Endodermal cell (in vitro differentiated cells): ENCODE measurements around the gene VSNL1. TPM values are rescaled to one million over a fixed set of nuclear protein-coding genes. Genes with fewer than 3 reads are reported as not detected.
A peak's percentile ranks its signal among the peaks of the same experiment; 100 is the strongest.

Experiments used
- DNase-seq: peaks from one replicate; pipeline ENCODE4 v3.0.0-alpha.2; 2017
- H3K27ac ChIP-seq: 2 replicates; pipeline ENCODE4 v1.5.1; 2013; ENCODE audit warnings: mild to moderate bottlenecking, low read depth, low read length, moderate library complexity
- H3K27me3 ChIP-seq: 2 replicates; pipeline ENCODE4 v1.6.1; 2013; ENCODE audit warnings: mild to moderate bottlenecking, low read length, moderate library complexity; ENCODE audit not compliant: insufficient read depth, control insufficient read depth, poor library complexity, severe bottlenecking
- H3K36me3 ChIP-seq: 2 replicates; pipeline ENCODE4 v1.7.0; 2013; ENCODE audit warnings: mild to moderate bottlenecking, low read length, moderate library complexity; ENCODE audit not compliant: control insufficient read depth, insufficient read depth
- H3K4me1 ChIP-seq: one replicate; pipeline ENCODE4 v1.7.0; 2013; ENCODE audit warnings: low read length; ENCODE audit not compliant: control insufficient read depth, insufficient read depth
- H3K4me3 ChIP-seq: 2 replicates; pipeline ENCODE4 v1.5.1; 2013; ENCODE audit warnings: mild to moderate bottlenecking, low read length, moderate library complexity
- H3K9ac ChIP-seq: 2 replicates; pipeline ENCODE4 v1.6.1; 2013; ENCODE audit warnings: mild to moderate bottlenecking, low read length, moderate library complexity; ENCODE audit not compliant: poor library complexity, severe bottlenecking; ENCODE audit errors: extremely low read depth
- H3K9me3 ChIP-seq: 2 replicates; pipeline ENCODE4 v1.6.1; 2013; ENCODE audit warnings: mild to moderate bottlenecking, low read length, moderate library complexity; ENCODE audit not compliant: control insufficient read depth
- H3K27ac Mint-ChIP-seq: 2 replicates; pipeline ENCODE4 v1.8.0; 2020; ENCODE audit warnings: mixed read lengths
- H3K27me3 Mint-ChIP-seq: 2 replicates; pipeline ENCODE4 v1.8.0; 2021; ENCODE audit warnings: mild to moderate bottlenecking, mixed read lengths; ENCODE audit not compliant: insufficient read depth
- H3K36me3 Mint-ChIP-seq: 2 replicates; pipeline ENCODE4 v1.8.0; 2020; ENCODE audit warnings: low read depth, mixed read lengths
- H3K4me1 Mint-ChIP-seq: 2 replicates; pipeline ENCODE4 v1.8.0; 2020; ENCODE audit warnings: mixed read lengths
- H3K4me3 Mint-ChIP-seq: 2 replicates; pipeline ENCODE4 v1.8.0; 2020; ENCODE audit warnings: mild to moderate bottlenecking, moderate library complexity, mixed read lengths
- H3K9me3 Mint-ChIP-seq: 2 replicates; pipeline ENCODE4 v1.8.0; 2020; ENCODE audit warnings: mild to moderate bottlenecking, mixed read lengths
- WGBS, 2 experiments: methylation state at CpG; one replicate each; pipeline versions ENCODE4 v1.1.5 to v1.1.7; 2013; ENCODE audit warnings: missing lambda C conversion rate in 2 of 2, mixed read lengths in 1 of 2; ENCODE audit not compliant: insufficient coverage in 1 of 2, insufficient read length in 1 of 2; 5-methylcytosine and 5-hydroxymethylcytosine counted together
- total RNA-seq, 2 donors: library from RNA; stranded (reverse); fragmentation: NEBNext Ultra II Directional in 1 of 2; extraction: Animal tissue kit (Norgen Biotek cat#: 25700) in 1 of 2; gene quantifications; 2 replicates in 1 of 2; 3 replicates in 1 of 2; pipeline ENCODE4 v1.2.1, GENCODE V29; 2021
- TF ChIP-seq, protein P1 (sequence below): fragments of 200-600 bp; sonication (generic); conservative IDR thresholded peaks from 2 replicates; pipeline ENCODE4 v1.5.0; 2021; ENCODE audit warnings: antibody characterized with exemption, mild to moderate bottlenecking

Gene VSNL1
- total RNA-seq, 2 donors from 2014 or later: 1.4 to 3.3 TPM

DNA sequence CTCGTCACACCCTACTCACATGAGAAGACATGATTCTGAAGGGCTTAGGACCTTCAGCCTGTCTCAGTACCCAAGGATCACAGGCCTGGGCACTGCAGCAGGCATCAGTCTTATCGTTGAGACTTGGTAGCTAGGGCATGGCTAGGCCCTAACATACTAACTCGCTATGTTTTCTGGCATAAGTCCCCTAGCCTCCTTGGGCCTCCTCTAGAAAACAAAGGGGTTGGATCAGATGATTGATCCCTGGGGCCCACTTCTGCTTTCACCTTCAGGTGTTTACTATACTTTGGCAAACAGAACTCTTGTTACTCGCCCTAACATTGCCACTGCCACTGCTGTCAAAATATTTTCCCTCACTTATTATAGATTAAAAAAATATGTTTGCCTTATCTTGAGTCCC lies 44.2 kb downstream of the VSNL1 start:
- H3K36me3 Mint-ChIP-seq: no peaks in the 10 kb centered on the region
- H3K9me3 Mint-ChIP-seq: no peaks in the 10 kb centered on the region
- no peak overlapping the region for H3K27ac ChIP-seq
- peaks cover 23% of the 10 kb centered on the region for H3K27me3 Mint-ChIP-seq
- no peaks in the 10 kb centered on the region for H3K27me3 ChIP-seq
- no peaks in the 10 kb centered on the region for H3K9me3 ChIP-seq
- no peaks in the 10 kb centered on the region for H3K36me3 ChIP-seq
- TF ChIP-seq, protein P1, sequence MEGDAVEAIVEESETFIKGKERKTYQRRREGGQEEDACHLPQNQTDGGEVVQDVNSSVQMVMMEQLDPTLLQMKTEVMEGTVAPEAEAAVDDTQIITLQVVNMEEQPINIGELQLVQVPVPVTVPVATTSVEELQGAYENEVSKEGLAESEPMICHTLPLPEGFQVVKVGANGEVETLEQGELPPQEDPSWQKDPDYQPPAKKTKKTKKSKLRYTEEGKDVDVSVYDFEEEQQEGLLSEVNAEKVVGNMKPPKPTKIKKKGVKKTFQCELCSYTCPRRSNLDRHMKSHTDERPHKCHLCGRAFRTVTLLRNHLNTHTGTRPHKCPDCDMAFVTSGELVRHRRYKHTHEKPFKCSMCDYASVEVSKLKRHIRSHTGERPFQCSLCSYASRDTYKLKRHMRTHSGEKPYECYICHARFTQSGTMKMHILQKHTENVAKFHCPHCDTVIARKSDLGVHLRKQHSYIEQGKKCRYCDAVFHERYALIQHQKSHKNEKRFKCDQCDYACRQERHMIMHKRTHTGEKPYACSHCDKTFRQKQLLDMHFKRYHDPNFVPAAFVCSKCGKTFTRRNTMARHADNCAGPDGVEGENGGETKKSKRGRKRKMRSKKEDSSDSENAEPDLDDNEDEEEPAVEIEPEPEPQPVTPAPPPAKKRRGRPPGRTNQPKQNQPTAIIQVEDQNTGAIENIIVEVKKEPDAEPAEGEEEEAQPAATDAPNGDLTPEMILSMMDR: no peak
- no peak overlapping the region for H3K4me3 ChIP-seq
- no peak overlapping the region for H3K9ac ChIP-seq
- no peak overlapping the region for H3K27ac Mint-ChIP-seq
- no peak overlapping the region for H3K4me3 Mint-ChIP-seq
- WGBS, 2 experiments: 85 to 100% methylated on average over 2 to 4 of the region's 4 CpGs
- peaks cover 33% of the 10 kb centered on the region for H3K4me1 Mint-ChIP-seq
- no peak for DNase-seq
- H3K4me1 ChIP-seq: no peaks in the 10 kb centered on the region

DNA sequence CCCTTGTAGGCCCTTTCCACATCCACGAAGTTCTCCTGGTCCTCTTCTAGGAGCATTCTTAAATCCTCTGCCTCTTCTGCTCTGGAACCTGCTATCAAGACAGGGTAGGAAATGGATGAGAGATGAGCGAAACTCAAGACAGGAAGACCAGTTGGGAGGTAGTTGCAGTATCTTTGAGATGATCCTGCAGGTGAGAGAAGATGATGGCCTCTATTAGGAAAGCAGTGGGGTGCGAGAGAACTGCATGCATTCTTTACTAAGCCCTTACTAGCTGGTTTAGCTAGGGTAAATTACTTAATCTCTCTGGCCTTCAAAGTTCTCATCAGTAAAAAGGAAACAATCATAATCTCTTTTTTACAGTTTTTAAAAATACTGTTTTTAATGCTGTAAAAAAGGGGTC lies 47.0 kb downstream of the VSNL1 start:
- Histone ChIP-seq H3K27ac (no peak overlapping the region), H3K9ac (no peak overlapping the region), H3K4me1 (peaks cover 9% of the 10 kb centered on the region), H3K27me3 (no peaks in the 10 kb centered on the region), H3K4me3 (no peak overlapping the region), H3K9me3 (no peaks in the 10 kb centered on the region), H3K36me3 (no peaks in the 10 kb centered on the region)
- no peaks in the 10 kb centered on the region for H3K9me3 Mint-ChIP-seq
- 69 to 100% methylated on average over 1 to 3 of the region's 3 CpGs for WGBS, 2 experiments
- H3K4me1 Mint-ChIP-seq: peaks cover 44% of the 10 kb centered on the region
- no peak overlapping the region for H3K27ac Mint-ChIP-seq
- H3K36me3 Mint-ChIP-seq: no peaks in the 10 kb centered on the region
- no peak overlapping the region for H3K4me3 Mint-ChIP-seq
- H3K27me3 Mint-ChIP-seq: peaks cover 5% of the 10 kb centered on the region
- DNase-seq: peak; percentile 65
- TF ChIP-seq, protein P1: no peak

DNA sequence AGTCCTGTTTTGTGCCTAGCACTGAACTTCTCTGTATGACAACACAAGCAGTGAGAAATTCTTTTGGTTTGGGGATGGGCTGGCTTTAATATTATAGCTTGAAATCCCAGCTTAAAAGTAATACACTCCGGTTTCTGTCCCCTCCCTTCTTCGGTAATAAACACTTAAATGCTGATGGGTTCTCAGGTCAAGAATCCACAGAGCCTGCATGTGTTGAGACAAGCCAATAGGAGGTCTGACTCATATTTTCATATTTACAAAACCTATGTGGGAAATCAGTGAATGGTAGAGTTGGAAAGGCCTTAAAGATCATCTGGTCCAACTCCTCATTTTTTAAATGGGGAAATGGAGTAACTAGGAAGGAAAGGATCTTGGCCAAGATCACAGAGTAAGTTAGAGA lies 47.5 kb downstream of the VSNL1 start:
- no peak overlapping the region for H3K9ac ChIP-seq
- no peak for DNase-seq
- 90 to 100% methylated on average over 2 of the region's 2 CpGs for WGBS, 2 experiments
- peaks cover 9% of the 10 kb centered on the region for H3K4me1 ChIP-seq
- TF ChIP-seq, protein P1: no peak
- H3K4me3 ChIP-seq: no peak overlapping the region
- peaks cover 4% of the 10 kb centered on the region for H3K27me3 Mint-ChIP-seq
- no peaks in the 10 kb centered on the region for H3K36me3 ChIP-seq
- H3K27ac Mint-ChIP-seq: no peak overlapping the region
- H3K36me3 Mint-ChIP-seq: no peaks in the 10 kb centered on the region
- no peak overlapping the region for H3K4me3 Mint-ChIP-seq
- no peaks in the 10 kb centered on the region for H3K9me3 ChIP-seq
- no peak overlapping the region for H3K27ac ChIP-seq
- no peaks in the 10 kb centered on the region for H3K27me3 ChIP-seq
- peaks cover 44% of the 10 kb centered on the region for H3K4me1 Mint-ChIP-seq
- no peaks in the 10 kb centered on the region for H3K9me3 Mint-ChIP-seq
